Astrocyte (in vitro differentiated cells and primary cell): ENCODE data around the gene PSMD12.

Source experiments
- CTCF ChIP-seq: IDR thresholded peaks from 2 replicates; pipeline ENCODE4 v1.5.1; 2011; ENCODE audit warnings: low read depth, mild to moderate bottlenecking, inconsistent platforms, low read length, moderate library complexity; ENCODE audit not compliant: insufficient read depth
- EZH2 ChIP-seq: IDR thresholded peaks from 2 replicates; pipeline ENCODE4 v1.6.1; 2012; ENCODE audit warnings: mild to moderate bottlenecking, low read length, inconsistent platforms; ENCODE audit not compliant: insufficient read depth

DNA sequence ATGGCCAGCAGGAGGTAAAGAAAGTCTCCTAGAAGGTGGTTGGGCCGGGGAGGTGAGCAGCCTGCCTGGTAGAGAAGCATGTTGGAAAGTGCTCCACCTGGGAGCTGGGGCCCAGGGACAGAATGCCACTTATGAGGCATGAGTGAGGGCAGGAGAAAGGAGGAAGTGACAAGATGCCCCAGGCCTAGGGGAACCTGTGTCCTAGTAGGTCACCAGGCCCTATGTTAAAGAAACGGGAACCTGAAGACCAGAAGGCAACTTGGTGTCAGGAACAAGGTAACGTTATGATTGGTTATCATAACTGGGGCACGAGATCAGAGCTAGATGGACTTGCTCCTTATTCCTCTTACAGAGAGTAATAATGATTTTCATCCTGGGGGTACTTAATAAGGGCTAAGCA is 45.0 kb upstream of the PSMD12 start:
- TF ChIP-seq CTCF (no peak), EZH2 (no peak)
